Activated CD8-positive, alpha-beta T cell treated with anti-CD3 and anti-CD28 coated beads for 36 hours (primary cell): Measurements from ENCODE around the gene PGA3. TPM values are rescaled to one million over a fixed set of nuclear protein-coding genes. Genes with fewer than 3 reads are reported as not detected.
"Not testable (repeated sequence)": the region's sequence is repeated elsewhere in the genome, so short reads cannot be mapped to it uniquely, and the experiment has no call there.

Source experiments
- ATAC-seq: fragments of 200-7000 bp; cut with Tn5 transposase; one replicate; pipeline ENCODE4 v1.10.0; 2021; ENCODE audit warnings: mild to moderate bottlenecking, moderate library complexity
- CTCF ChIA-PET: fragments of 350-600 bp; sonication (Branson Sonifier 250); formaldehyde crosslinking; loops from one replicate; lab custom pipeline; 2021; ENCODE audit warnings: antibody characterized with exemption; lab: Charles Lee
- POLR2A ChIA-PET: fragments of 350-600 bp; sonication (Branson Sonifier 250); formaldehyde crosslinking; loops from one replicate; lab custom pipeline; 2021; ENCODE audit warnings: antibody characterized with exemption; lab: Charles Lee
- DNase-seq: peaks from one replicate; pipeline ENCODE4 v3.0.0-alpha.2; 2020
- H3K27ac Mint-ChIP-seq: one replicate; pipeline ENCODE4 v1.8.0; 2021; ENCODE audit warnings: mild to moderate bottlenecking, mixed read lengths
- H3K27me3 Mint-ChIP-seq: one replicate; pipeline ENCODE4 v1.8.0; 2021; ENCODE audit warnings: mixed read lengths
- H3K36me3 Mint-ChIP-seq: one replicate; pipeline ENCODE4 v1.8.0; 2021; ENCODE audit warnings: low read depth, mixed read lengths
- H3K4me1 Mint-ChIP-seq: one replicate; pipeline ENCODE4 v1.8.0; 2021; ENCODE audit warnings: low read depth, mixed read lengths
- H3K4me3 Mint-ChIP-seq: one replicate; pipeline ENCODE4 v1.8.0; 2021; ENCODE audit warnings: mild to moderate bottlenecking, moderate library complexity, mixed read lengths
- H3K9me3 Mint-ChIP-seq: one replicate; pipeline ENCODE4 v1.8.0; 2021; ENCODE audit warnings: mixed read lengths
- CTCF ChIP-seq: fragments of 200-600 bp; IDR thresholded peaks from one replicate; pipeline ENCODE4 v1.8.0; 2022; ENCODE audit warnings: antibody characterized with exemption, mild to moderate bottlenecking
- intact Hi-C: fragments of 100-400 bp; cut with micrococcal nuclease; formaldehyde crosslinking; loops from one replicate; pipeline ENCODE4 v1.10.0; 2022
- total RNA-seq, 2 experiments: library from RNA; stranded (reverse); gene quantifications; one replicate each; pipeline ENCODE4 v1.2.3, GENCODE V29; 2021

PGA3 gene
- total RNA-seq, 2 experiments from 2014 or later = not detected

- H3K4me3 Mint-ChIP-seq = no peak overlapping the region
- no peak for DNase-seq
- H3K9me3 Mint-ChIP-seq = no peaks in the 10 kb centered on the region
- CTCF ChIA-PET = interaction anchor here (2.8 kb wide), 1 partner anchor 12 kb away, joined by 9 read pairs; no protein-coding TSS in a partner anchor
- peaks cover 16% of the 10 kb centered on the region for H3K27me3 Mint-ChIP-seq
- no peak for ATAC-seq
- no peak for TF ChIP-seq CTCF
- POLR2A ChIA-PET = no interaction called here
- H3K27ac Mint-ChIP-seq = no peak overlapping the region
- no peaks in the 10 kb centered on the region for H3K36me3 Mint-ChIP-seq
- intact Hi-C loops = no loop called here
- H3K4me1 Mint-ChIP-seq = no peaks in the 10 kb centered on the region
Measured at GRCh38 chr11:61198948-61199523, 4.3 kb upstream of the PGA3 start.

GRCh38 chr11:61201476-61201875 is 1.8 kb upstream of the PGA3 start:
- Mint-ChIP-seq H3K36me3 (no peaks in the 10 kb centered on the region), H3K27ac (no peak overlapping the region), H3K4me3 (no peak overlapping the region), H3K27me3 (peaks cover 8% of the 10 kb centered on the region), H3K9me3 (no peaks in the 10 kb centered on the region), H3K4me1 (no peaks in the 10 kb centered on the region)
- DNase-seq (no peak), ATAC-seq (no peak)
- TF ChIP-seq CTCF = no peak
- intact Hi-C loops = no loop called here
- ChIA-PET POLR2A (no interaction called here), CTCF (interaction anchor here (0.9 kb wide), 1 partner anchor 14 kb away, joined by 4 read pairs; no protein-coding TSS in a partner anchor)

GRCh38 chr11:61203873-61204272 is 558 bp downstream of the PGA3 start:
- DNase-seq, H3K9me3 Mint-ChIP-seq, H3K36me3 Mint-ChIP-seq, H3K4me3 Mint-ChIP-seq, ATAC-seq, H3K27ac Mint-ChIP-seq, H3K27me3 Mint-ChIP-seq, H3K4me1 Mint-ChIP-seq, POLR2A ChIA-PET, intact Hi-C loops, CTCF ChIA-PET: not testable (repeated sequence)

- intact Hi-C loops, H3K9me3 Mint-ChIP-seq, H3K36me3 Mint-ChIP-seq, H3K27me3 Mint-ChIP-seq, POLR2A ChIA-PET, H3K27ac Mint-ChIP-seq, ATAC-seq, DNase-seq, H3K4me1 Mint-ChIP-seq, H3K4me3 Mint-ChIP-seq, CTCF ChIA-PET: not testable (repeated sequence)
Measured at GRCh38 chr11:61204502-61205059, 1.3 kb downstream of the PGA3 start.

GRCh38 chr11:61207636-61208310 is 4.5 kb downstream of the PGA3 start:
- POLR2A ChIA-PET, H3K36me3 Mint-ChIP-seq, intact Hi-C loops, H3K9me3 Mint-ChIP-seq, H3K4me3 Mint-ChIP-seq, H3K27ac Mint-ChIP-seq, H3K27me3 Mint-ChIP-seq, ATAC-seq, DNase-seq, CTCF ChIA-PET, H3K4me1 Mint-ChIP-seq: not testable (repeated sequence)

- POLR2A ChIA-PET, H3K9me3 Mint-ChIP-seq, H3K36me3 Mint-ChIP-seq, H3K27me3 Mint-ChIP-seq, H3K27ac Mint-ChIP-seq, CTCF ChIA-PET, ATAC-seq, H3K4me3 Mint-ChIP-seq, H3K4me1 Mint-ChIP-seq, intact Hi-C loops, DNase-seq: not testable (repeated sequence)
Measured at GRCh38 chr11:61210629-61211028, 7.3 kb downstream of the PGA3 start.

GRCh38 chr11:61211327-61211952 is 8.1 kb downstream of the PGA3 start:
- H3K4me3 Mint-ChIP-seq, H3K4me1 Mint-ChIP-seq, ATAC-seq, H3K36me3 Mint-ChIP-seq, H3K27ac Mint-ChIP-seq, H3K9me3 Mint-ChIP-seq, POLR2A ChIA-PET, intact Hi-C loops, H3K27me3 Mint-ChIP-seq, DNase-seq, CTCF ChIA-PET: not testable (repeated sequence)

- H3K9me3 Mint-ChIP-seq, H3K4me1 Mint-ChIP-seq, H3K27me3 Mint-ChIP-seq, CTCF ChIA-PET, H3K36me3 Mint-ChIP-seq, DNase-seq, intact Hi-C loops, ATAC-seq, H3K4me3 Mint-ChIP-seq, H3K27ac Mint-ChIP-seq, POLR2A ChIA-PET: not testable (repeated sequence)
Measured at GRCh38 chr11:61212202-61212601, 8.9 kb downstream of the PGA3 start.

GRCh38 chr11:61213711-61214324 is 10.5 kb downstream of the PGA3 start:
- ATAC-seq, CTCF ChIA-PET, H3K4me3 Mint-ChIP-seq, DNase-seq, H3K27me3 Mint-ChIP-seq, H3K36me3 Mint-ChIP-seq, POLR2A ChIA-PET, H3K27ac Mint-ChIP-seq, H3K9me3 Mint-ChIP-seq, intact Hi-C loops, H3K4me1 Mint-ChIP-seq: not testable (repeated sequence)
